H1 (cell line): ENCODE measurements around the gene ZSCAN5A. TPM values are rescaled to one million over a fixed set of nuclear protein-coding genes. Genes with fewer than 3 reads are reported as not detected.

Source experiments
- CTCF ChIA-PET: fragments of 300-600 bp; sonication (Branson Sonifier 250); formaldehyde crosslinking; loops from one replicate; lab custom pipeline; 2021; ENCODE audit not compliant: partially characterized antibody; lab: Charles Lee
- POLR2A ChIA-PET: fragments of 300-600 bp; sonication (Branson Sonifier 250); formaldehyde crosslinking; loops from one replicate; lab custom pipeline; 2021; ENCODE audit warnings: inconsistent platforms; ENCODE audit not compliant: partially characterized antibody; lab: Charles Lee
- DNase-seq, 2 experiments: peaks; one replicate each; pipeline versions ENCODE4 v3.0.0 to v3.0.0-alpha.2; 2010 to 2022; ENCODE audit warnings: low spot score in 2 of 2, low read depth in 1 of 2, mixed read lengths in 1 of 2
- FAIRE-seq: peaks from 2 replicates; lab custom pipeline; 2011; peaks lifted over from hg19 to GRCh38; lab: Jason Lieb, UNC
- H2AFZ ChIP-seq: 2 replicates; pipeline ENCODE4 v1.8.1; 2012; ENCODE audit warnings: low read length, inconsistent platforms
- H2AK5ac ChIP-seq: 2 replicates; pipeline ENCODE4 v1.6.1; 2013; ENCODE audit warnings: low read depth, low read length
- H2BK120ac ChIP-seq: replicated peaks from 2 replicates; pipeline ENCODE3; 2013; ENCODE audit warnings: low read depth, low read length, inconsistent platforms
- H2BK12ac ChIP-seq: 2 replicates; pipeline ENCODE4 v1.6.1; 2013; ENCODE audit warnings: low read depth, low read length
- H2BK15ac ChIP-seq: 2 replicates; pipeline ENCODE4 v1.6.1; 2013; ENCODE audit warnings: low read length
- H2BK20ac ChIP-seq: 2 replicates; pipeline ENCODE4 v1.6.1; 2013; ENCODE audit warnings: low read length
- H2BK5ac ChIP-seq: 2 replicates; pipeline ENCODE4 v1.6.1; 2013; ENCODE audit warnings: low read depth, low read length
- H3K14ac ChIP-seq: 2 replicates; pipeline ENCODE4 v1.6.1; 2013; ENCODE audit warnings: inconsistent platforms; ENCODE audit not compliant: insufficient read length
- H3K18ac ChIP-seq: 2 replicates; pipeline ENCODE4 v1.6.1; 2013; ENCODE audit warnings: low read length; ENCODE audit errors: extremely low read depth
- H3K23ac ChIP-seq: 2 replicates; pipeline ENCODE4 v1.6.1; 2013; ENCODE audit warnings: inconsistent platforms; ENCODE audit not compliant: insufficient read length
- H3K23me2 ChIP-seq: 2 replicates; pipeline ENCODE4 v1.6.1; 2013; ENCODE audit warnings: low read depth, low read length
- H3K27ac ChIP-seq: 2 replicates; pipeline ENCODE4 v1.6.1; 2011; ENCODE audit warnings: low read depth, low read length, inconsistent platforms
- H3K27me3 ChIP-seq, 4 experiments: replicated peaks in 1 of 4; 1 replicate in 1 of 4; 2 replicates in 3 of 4; pipeline versions ENCODE4 v1.6.1 to v1.8.1; 2011 to 2013; ENCODE audit warnings: low read length in 3 of 4, mild to moderate bottlenecking in 3 of 4, inconsistent platforms in 2 of 4, mixed read lengths in 2 of 4, moderate library complexity in 1 of 4; ENCODE audit not compliant: control insufficient read depth in 3 of 4, insufficient read depth in 3 of 4; ENCODE audit errors: extremely low read depth in 1 of 4
- H3K36me3 ChIP-seq, 4 experiments: 2 replicates each; pipeline versions ENCODE4 v1.6.1 to v1.8.1; 2011 to 2013; ENCODE audit warnings: mild to moderate bottlenecking in 4 of 4, low read length in 3 of 4, moderate library complexity in 2 of 4, control low read depth in 1 of 4, inconsistent platforms in 1 of 4; ENCODE audit not compliant: insufficient read depth in 4 of 4, control insufficient read depth in 2 of 4
- H3K4ac ChIP-seq: replicated peaks from 2 replicates; pipeline ENCODE3; 2013; ENCODE audit warnings: low read length, low read depth, mixed read lengths, inconsistent platforms; ENCODE audit not compliant: insufficient read length
- H3K4me1 ChIP-seq, 4 experiments: replicated peaks in 1 of 4; 1 replicate in 1 of 4; 2 replicates in 3 of 4; pipeline versions ENCODE4 v1.6.1 to v1.8.1; 2011 to 2013; ENCODE audit warnings: low read length in 3 of 4, inconsistent platforms in 2 of 4, mixed read lengths in 1 of 4; ENCODE audit not compliant: insufficient read depth in 4 of 4, control insufficient read depth in 3 of 4
- H3K4me2 ChIP-seq, 2 experiments: 2 replicates each; pipeline versions ENCODE4 v1.6.1 to v1.8.1; 2011 to 2013; ENCODE audit warnings: low read depth in 2 of 2, low read length in 2 of 2, control low read depth in 1 of 2, inconsistent platforms in 1 of 2, mild to moderate bottlenecking in 1 of 2; ENCODE audit not compliant: insufficient read depth in 1 of 2
- H3K4me3 ChIP-seq, 4 experiments: fragments of 200-600, 300-600 bp in 1 of 4; sonication (generic), shearing (Covaris generic), sonication (Bioruptor Twin) in 1 of 4; 2 replicates each; pipeline versions ENCODE4 v1.5.1 to v1.8.1; 2011 to 2016; ENCODE audit warnings: low read length in 4 of 4, low read depth in 3 of 4, control low read depth in 2 of 4, inconsistent platforms in 2 of 4, mild to moderate bottlenecking in 2 of 4, mixed read lengths in 1 of 4, moderate library complexity in 1 of 4; ENCODE audit not compliant: insufficient read depth in 2 of 4; ENCODE audit errors: extremely low read depth in 1 of 4
- H3K56ac ChIP-seq: replicated peaks from 2 replicates; pipeline ENCODE3; 2013; ENCODE audit warnings: low read depth, mild to moderate bottlenecking, mixed read lengths, low read length, inconsistent platforms; ENCODE audit not compliant: insufficient read length
- H3K79me1 ChIP-seq: 2 replicates; pipeline ENCODE4 v1.6.1; 2013; ENCODE audit warnings: low read depth, low read length, control low read depth
- H3K79me2 ChIP-seq, 2 experiments: 2 replicates each; pipeline versions ENCODE4 v1.6.1 to v1.8.1; 2012 to 2013; ENCODE audit warnings: low read length in 2 of 2, mild to moderate bottlenecking in 2 of 2, inconsistent platforms in 1 of 2; ENCODE audit not compliant: insufficient read depth in 2 of 2, control insufficient read depth in 1 of 2
- H3K9ac ChIP-seq, 4 experiments: replicated peaks in 1 of 4; 1 replicate in 1 of 4; 2 replicates in 3 of 4; pipeline versions ENCODE4 v1.6.1 to v1.8.1; 2011 to 2013; ENCODE audit warnings: low read depth in 3 of 4, low read length in 3 of 4, control low read depth in 2 of 4, mild to moderate bottlenecking in 2 of 4, moderate library complexity in 2 of 4, inconsistent platforms in 1 of 4; ENCODE audit errors: extremely low read depth in 1 of 4
- H3K9me3 ChIP-seq, 2 experiments: 2 replicates each; pipeline versions ENCODE4 v1.6.1 to v1.8.1; 2012 to 2013; ENCODE audit warnings: mild to moderate bottlenecking in 2 of 2, moderate library complexity in 2 of 2, control low read depth in 1 of 2, inconsistent platforms in 1 of 2, low read depth in 1 of 2, low read length in 1 of 2, mixed read lengths in 1 of 2; ENCODE audit not compliant: insufficient read depth in 2 of 2
- H4K20me1 ChIP-seq, 2 experiments: replicated peaks in 1 of 2; 2 replicates each; pipeline versions ENCODE3 to v1.8.1; 2011 to 2013; ENCODE audit warnings: inconsistent platforms in 2 of 2, low read length in 2 of 2, mild to moderate bottlenecking in 1 of 2; ENCODE audit not compliant: insufficient read depth in 2 of 2, control insufficient read depth in 1 of 2
- H4K5ac ChIP-seq: 2 replicates; pipeline ENCODE4 v1.6.1; 2013; ENCODE audit warnings: low read length, low read depth, mixed read lengths, inconsistent platforms; ENCODE audit not compliant: insufficient read length
- H4K8ac ChIP-seq: 2 replicates; pipeline ENCODE4 v1.8.0; 2013; ENCODE audit warnings: mild to moderate bottlenecking, moderate library complexity, low read length, inconsistent platforms; ENCODE audit not compliant: insufficient read depth; ENCODE audit errors: extremely low read depth
- H4K91ac ChIP-seq: replicated peaks from 2 replicates; pipeline ENCODE3; 2013; ENCODE audit warnings: low read length, mixed read lengths, inconsistent platforms; ENCODE audit not compliant: insufficient read length
- CTBP2 ChIP-seq: IDR thresholded peaks from 2 replicates; pipeline ENCODE4 v1.7.0; 2011; ENCODE audit warnings: borderline replicate concordance, mild to moderate bottlenecking, moderate library complexity, mixed read lengths, low read length; ENCODE audit not compliant: insufficient read depth, insufficient read length
- CTCF ChIP-seq, 3 experiments: IDR thresholded peaks; 1 replicate in 2 of 3; 2 replicates in 1 of 3; pipeline versions ENCODE4 v1.5.1 to v1.6.1; 2011; ENCODE audit warnings: low read length in 3 of 3, mild to moderate bottlenecking in 3 of 3, inconsistent platforms in 2 of 3, low read depth in 1 of 3, moderate library complexity in 1 of 3; ENCODE audit not compliant: insufficient read depth in 1 of 3; ENCODE audit errors: control extremely low read depth in 1 of 3
- GTF2F1 ChIP-seq: IDR thresholded peaks from 2 replicates; pipeline ENCODE4 v1.6.1; 2012; ENCODE audit warnings: low read depth, low read length, improper control_type of control experiment, borderline replicate concordance
- JUND ChIP-seq: IDR thresholded peaks from 2 replicates; pipeline ENCODE4 v1.6.1; 2011; ENCODE audit warnings: mild to moderate bottlenecking, improper control_type of control experiment, low read length
- SUZ12 ChIP-seq: fragments of 200-600 bp; sonication (generic); IDR thresholded peaks from 2 replicates; pipeline ENCODE4 v1.6.1; 2012; ENCODE audit warnings: mild to moderate bottlenecking, inconsistent platforms, low read length, moderate library complexity, mixed read lengths
- TAF7 ChIP-seq: optimal IDR thresholded peaks from 2 replicates; pipeline ENCODE3; 2011; ENCODE audit warnings: low read depth, mild to moderate bottlenecking, inconsistent platforms, low read length, moderate library complexity, borderline replicate concordance
- TEAD4 ChIP-seq: IDR thresholded peaks from 2 replicates; pipeline ENCODE4 v1.6.1; 2012; ENCODE audit warnings: low read depth, low read length, inconsistent platforms, mixed read lengths
- ZNF274 ChIP-seq: IDR thresholded peaks from 2 replicates; pipeline ENCODE4 v1.7.0; 2012; ENCODE audit warnings: low read length, borderline replicate concordance; ENCODE audit errors: extremely low read depth
- WGBS, 2 experiments: shearing (Covaris generic) in 1 of 2; methylation state at CpG; one replicate each; pipeline versions ENCODE4 v1.1.6 to v1.1.7; 2013 to 2015; ENCODE audit warnings: low lambda C conversion rate in 2 of 2, mixed read lengths in 2 of 2, inconsistent platforms in 1 of 2, low coverage in 1 of 2, missing lambda C conversion rate in 1 of 2; ENCODE audit not compliant: insufficient replicate concordance in 2 of 2, insufficient coverage in 1 of 2, insufficient read length in 1 of 2; ENCODE audit errors: extremely low coverage in 1 of 2, missing lambda C conversion rate in 1 of 2; 5-methylcytosine and 5-hydroxymethylcytosine counted together
- polyA plus RNA-seq, 7 experiments: library from polyadenylated mRNA; depleted of rRNA in 3 of 7; stranded (reverse) in 5 of 7; unstranded in 2 of 7; fragments of >200 nt in 5 of 7; fragments of 200-250 nt in 2 of 7; gene quantifications; 1 replicate in 5 of 7; 2 replicates in 1 of 7; 4 replicates in 1 of 7; pipeline versions ENCODE4 v1.2.1 to v1.2.3, GENCODE V29; 2011 to 2013; ENCODE audit warnings: missing spikeins in 2 of 7, mixed read lengths in 2 of 7
- total RNA-seq: library from RNA; stranded (reverse); fragmentation: NEBNext Ultra II Directional; extraction: Animal tissue kit (Norgen Biotek cat#: 25700); gene quantifications from 2 replicates; pipeline ENCODE4 v1.2.1, GENCODE V29; 2021

Gene ZSCAN5A
- total and polyA plus RNA-seq, 2 of the 8 experiments (the other 6 are each of a cell fraction or from before 2014, with no cell fraction given), result 8.6 to 11.0 TPM

GRCh38 chr19:56271151-56271550 is 43.5 kb downstream of the ZSCAN5A start:
- Histone ChIP-seq H3K27ac (no peak overlapping the region), H3K79me2 (no peaks in the 10 kb centered on the region), H2BK12ac (no peak overlapping the region), H3K14ac (no peak overlapping the region), H3K27me3 (no peaks in the 10 kb centered on the region), H3K4me3 (no peak overlapping the region), H2BK15ac (no peak overlapping the region), H3K23me2 (no peaks in the 10 kb centered on the region), H3K4ac (no peak overlapping the region), H4K20me1 (no peaks in the 10 kb centered on the region), H2AK5ac (no peak overlapping the region), H2AFZ (no peak overlapping the region), H4K91ac (no peak overlapping the region), H3K56ac (no peak overlapping the region), H3K79me1 (no peaks in the 10 kb centered on the region), H3K36me3 (no peaks in the 10 kb centered on the region), H2BK5ac (no peak overlapping the region), H3K9me3 (no peaks in the 10 kb centered on the region), H4K8ac (no peak overlapping the region), H4K5ac (no peak overlapping the region), H2BK120ac (no peak overlapping the region), H3K23ac (no peak overlapping the region), H3K9ac (no peak overlapping the region), H3K4me1 (no peaks in the 10 kb centered on the region), H3K4me2 (no peak overlapping the region), H3K18ac (no peak overlapping the region), H2BK20ac (no peak overlapping the region)
- no peak for FAIRE-seq
- no peak for DNase-seq
- CTCF ChIA-PET, result interaction anchor here (0.7 to 3.2 kb wide), 8 partner anchors 10 to 196 kb away, joined by 3 to 9 read pairs (median 4); no protein-coding TSS in a partner anchor
- 90% methylated on average over 6 of the region's 6 CpGs; no CpG with 5 or more reads in 1 of the 2 experiments for WGBS, 2 experiments
- POLR2A ChIA-PET, result interaction anchor here (1.3 to 1.5 kb wide), 2 partner anchors 12 to 42 kb away, joined by 3 read pairs; no protein-coding TSS in a partner anchor
- TF ChIP-seq TEAD4 (no peak), JUND (no peak), CTCF (IDR thresholded peaks at IDR 0.05; ENCODE audit: control extremely low read depth in 1 of 3, insufficient read depth in 1 of 3, low read depth in 1 of 3, low read length in 3 of 3) (no peak), TAF7 (no peak), CTBP2 (no peak), GTF2F1 (no peak), SUZ12 (no peak), ZNF274 (no peak)
